Measurements from ENCODE around the gene ZNF688. TPM values are rescaled to one million over a fixed set of nuclear protein-coding genes. Genes with fewer than 3 reads are reported as not detected.
A peak's percentile ranks its signal among the peaks of the same experiment; 100 is the strongest.

Gene ZNF688
- total and polyA plus RNA-seq, 2 of the 13 experiments (the other 11 are each of a cell fraction or from before 2014, with no cell fraction given): 2.4 to 5.4 TPM

GRCh38 chr16:30585400-30586191, 14.1 kb upstream of the ZNF688 start, which contains the start of gene ZNF785 (continued):
- no peak for TF ChIP-seq TMF1 (CRISPR knock-in tag; IDR thresholded peaks at IDR 0.05; ENCODE audit: low read depth)
- TF ChIP-seq ZNF773 (CRISPR knock-in tag; IDR thresholded peaks at IDR 0.05; ENCODE audit: borderline replicate concordance): no peak
- no peak for TF ChIP-seq MTF2 (CRISPR knock-in tag; IDR thresholded peaks at IDR 0.05; ENCODE audit: borderline replicate concordance)
- no peak for TF ChIP-seq ERF (CRISPR knock-in tag; IDR thresholded peaks at IDR 0.05)
- no peak for TF ChIP-seq GTF2F1 (IDR thresholded peaks at IDR 0.05; ENCODE audit: low read length)
- TF ChIP-seq AGO2 (optimal IDR thresholded peaks at IDR 0.05; ENCODE audit: low read depth, low read length): peak; percentile 36
- no peak for TF ChIP-seq RERE (CRISPR knock-in tag; IDR thresholded peaks at IDR 0.05; ENCODE audit: low read depth)
- TF ChIP-seq NFYC (CRISPR knock-in tag; IDR thresholded peaks at IDR 0.05): peak; percentile 62
- TF ChIP-seq ATM (IDR thresholded peaks at IDR 0.05; ENCODE audit: borderline replicate concordance): no peak
- TF ChIP-seq, protein P1, sequence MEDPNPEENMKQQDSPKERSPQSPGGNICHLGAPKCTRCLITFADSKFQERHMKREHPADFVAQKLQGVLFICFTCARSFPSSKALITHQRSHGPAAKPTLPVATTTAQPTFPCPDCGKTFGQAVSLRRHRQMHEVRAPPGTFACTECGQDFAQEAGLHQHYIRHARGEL (CRISPR knock-in tag; IDR thresholded peaks at IDR 0.05): no peak
- TF ChIP-seq, protein P2, sequence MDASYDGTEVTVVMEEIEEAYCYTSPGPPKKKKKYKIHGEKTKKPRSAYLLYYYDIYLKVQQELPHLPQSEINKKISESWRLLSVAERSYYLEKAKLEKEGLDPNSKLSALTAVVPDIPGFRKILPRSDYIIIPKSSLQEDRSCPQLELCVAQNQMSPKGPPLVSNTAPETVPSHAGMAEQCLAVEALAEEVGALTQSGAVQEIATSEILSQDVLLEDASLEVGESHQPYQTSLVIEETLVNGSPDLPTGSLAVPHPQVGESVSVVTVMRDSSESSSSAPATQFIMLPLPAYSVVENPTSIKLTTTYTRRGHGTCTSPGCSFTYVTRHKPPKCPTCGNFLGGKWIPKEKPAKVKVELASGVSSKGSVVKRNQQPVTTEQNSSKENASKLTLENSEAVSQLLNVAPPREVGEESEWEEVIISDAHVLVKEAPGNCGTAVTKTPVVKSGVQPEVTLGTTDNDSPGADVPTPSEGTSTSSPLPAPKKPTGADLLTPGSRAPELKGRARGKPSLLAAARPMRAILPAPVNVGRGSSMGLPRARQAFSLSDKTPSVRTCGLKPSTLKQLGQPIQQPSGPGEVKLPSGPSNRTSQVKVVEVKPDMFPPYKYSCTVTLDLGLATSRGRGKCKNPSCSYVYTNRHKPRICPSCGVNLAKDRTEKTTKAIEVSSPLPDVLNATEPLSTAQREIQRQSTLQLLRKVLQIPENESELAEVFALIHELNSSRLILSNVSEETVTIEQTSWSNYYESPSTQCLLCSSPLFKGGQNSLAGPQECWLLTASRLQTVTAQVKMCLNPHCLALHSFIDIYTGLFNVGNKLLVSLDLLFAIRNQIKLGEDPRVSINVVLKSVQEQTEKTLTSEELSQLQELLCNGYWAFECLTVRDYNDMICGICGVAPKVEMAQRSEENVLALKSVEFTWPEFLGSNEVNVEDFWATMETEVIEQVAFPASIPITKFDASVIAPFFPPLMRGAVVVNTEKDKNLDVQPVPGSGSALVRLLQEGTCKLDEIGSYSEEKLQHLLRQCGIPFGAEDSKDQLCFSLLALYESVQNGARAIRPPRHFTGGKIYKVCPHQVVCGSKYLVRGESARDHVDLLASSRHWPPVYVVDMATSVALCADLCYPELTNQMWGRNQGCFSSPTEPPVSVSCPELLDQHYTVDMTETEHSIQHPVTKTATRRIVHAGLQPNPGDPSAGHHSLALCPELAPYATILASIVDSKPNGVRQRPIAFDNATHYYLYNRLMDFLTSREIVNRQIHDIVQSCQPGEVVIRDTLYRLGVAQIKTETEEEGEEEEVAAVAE (CRISPR knock-in tag; IDR thresholded peaks at IDR 0.05; ENCODE audit: borderline replicate concordance): peak; percentile 91; the same call in 1 of the 2 replicates
- TF ChIP-seq ZSCAN9 (CRISPR knock-in tag; IDR thresholded peaks at IDR 0.05; ENCODE audit: borderline replicate concordance): no peak
- no peak for TF ChIP-seq RCOR2 (CRISPR knock-in tag; IDR thresholded peaks at IDR 0.05)
- no peak for TF ChIP-seq ZNF597 (CRISPR knock-in tag; IDR thresholded peaks at IDR 0.05)
- TF ChIP-seq, protein P3, sequence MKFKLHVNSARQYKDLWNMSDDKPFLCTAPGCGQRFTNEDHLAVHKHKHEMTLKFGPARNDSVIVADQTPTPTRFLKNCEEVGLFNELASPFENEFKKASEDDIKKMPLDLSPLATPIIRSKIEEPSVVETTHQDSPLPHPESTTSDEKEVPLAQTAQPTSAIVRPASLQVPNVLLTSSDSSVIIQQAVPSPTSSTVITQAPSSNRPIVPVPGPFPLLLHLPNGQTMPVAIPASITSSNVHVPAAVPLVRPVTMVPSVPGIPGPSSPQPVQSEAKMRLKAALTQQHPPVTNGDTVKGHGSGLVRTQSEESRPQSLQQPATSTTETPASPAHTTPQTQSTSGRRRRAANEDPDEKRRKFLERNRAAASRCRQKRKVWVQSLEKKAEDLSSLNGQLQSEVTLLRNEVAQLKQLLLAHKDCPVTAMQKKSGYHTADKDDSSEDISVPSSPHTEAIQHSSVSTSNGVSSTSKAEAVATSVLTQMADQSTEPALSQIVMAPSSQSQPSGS (CRISPR knock-in tag; IDR thresholded peaks at IDR 0.05): no peak
- no peak for TF ChIP-seq TARDBP (CRISPR knock-in tag; IDR thresholded peaks at IDR 0.05)

Data from HepG2 (cell line).